MM.1S (cell line): Measurements from ENCODE around the gene TIMM17A.

Experiments
- CTCF ChIP-seq: fragments of 300-600 bp; sonication (generic); IDR thresholded peaks from 2 replicates; pipeline ENCODE4 v1.5.1; 2016; ENCODE audit warnings: antibody characterized with exemption, low read length, mixed read lengths
- EZH2phosphoT487 ChIP-seq: fragments of 300-600 bp; sonication (generic); IDR thresholded peaks from 2 replicates; pipeline ENCODE4 v1.6.1; 2018; ENCODE audit warnings: antibody characterized with exemption, low read length

GRCh38 chr1:202002507-202002906, 47.2 kb downstream of the TIMM17A start:
- TF ChIP-seq CTCF (no peak), EZH2phosphoT487 (no peak)
